Brain microvascular endothelial cell (primary cell): Measurements from ENCODE around the gene ABLIM2.
A peak's percentile ranks its signal among the peaks of the same experiment; 100 is the strongest.

Experiments
- DNase-seq: peaks from one replicate; pipeline ENCODE4 v3.0.0-alpha.2; 2020
- H3K27ac ChIP-seq: fragments of 250-450 bp; sonication (Bioruptor Pico); 2 replicates; pipeline ENCODE4 v1.5.1; 2020; ENCODE audit warnings: mild to moderate bottlenecking, moderate library complexity
- H3K27me3 ChIP-seq: fragments of 250-450 bp; sonication (Bioruptor Pico); replicated peaks from 2 replicates; pipeline ENCODE4 v1.5.1; 2020; ENCODE audit warnings: mild to moderate bottlenecking
- H3K36me3 ChIP-seq: fragments of 250-450 bp; sonication (Bioruptor Pico); replicated peaks from 2 replicates; pipeline ENCODE4 v1.5.1; 2020; ENCODE audit warnings: mild to moderate bottlenecking
- H3K4me3 ChIP-seq: 2 replicates; pipeline ENCODE4 v1.5.1; 2011; ENCODE audit warnings: low read depth, mild to moderate bottlenecking, control low read depth, low read length, moderate library complexity
- in situ Hi-C: cut with HindIII; loops from 2 replicates; pipeline ENCODE4 v1.10.0; 2017; ENCODE audit warnings: low sequenced_read_pairs, low pct_ligation_motif_present
- TF ChIP-seq, protein P1 (sequence below): IDR thresholded peaks from 2 replicates; pipeline ENCODE4 v1.5.1; 2011; ENCODE audit warnings: low read depth, mild to moderate bottlenecking, moderate library complexity, low read length, control low read depth, inconsistent platforms; ENCODE audit errors: missing control alignments

The ABLIM2 gene

GRCh38 chr4:7933651-7934510, 224.7 kb downstream of the ABLIM2 start:
- Histone ChIP-seq H3K27me3 (no peaks in the 10 kb centered on the region), H3K36me3 (peaks cover 9% of the 10 kb centered on the region), H3K4me3 (no peak overlapping the region), H3K27ac (peak overlapping the region; percentile 18)
- no peak for DNase-seq
- in situ Hi-C loops: no loop called here
- TF ChIP-seq, protein P1, sequence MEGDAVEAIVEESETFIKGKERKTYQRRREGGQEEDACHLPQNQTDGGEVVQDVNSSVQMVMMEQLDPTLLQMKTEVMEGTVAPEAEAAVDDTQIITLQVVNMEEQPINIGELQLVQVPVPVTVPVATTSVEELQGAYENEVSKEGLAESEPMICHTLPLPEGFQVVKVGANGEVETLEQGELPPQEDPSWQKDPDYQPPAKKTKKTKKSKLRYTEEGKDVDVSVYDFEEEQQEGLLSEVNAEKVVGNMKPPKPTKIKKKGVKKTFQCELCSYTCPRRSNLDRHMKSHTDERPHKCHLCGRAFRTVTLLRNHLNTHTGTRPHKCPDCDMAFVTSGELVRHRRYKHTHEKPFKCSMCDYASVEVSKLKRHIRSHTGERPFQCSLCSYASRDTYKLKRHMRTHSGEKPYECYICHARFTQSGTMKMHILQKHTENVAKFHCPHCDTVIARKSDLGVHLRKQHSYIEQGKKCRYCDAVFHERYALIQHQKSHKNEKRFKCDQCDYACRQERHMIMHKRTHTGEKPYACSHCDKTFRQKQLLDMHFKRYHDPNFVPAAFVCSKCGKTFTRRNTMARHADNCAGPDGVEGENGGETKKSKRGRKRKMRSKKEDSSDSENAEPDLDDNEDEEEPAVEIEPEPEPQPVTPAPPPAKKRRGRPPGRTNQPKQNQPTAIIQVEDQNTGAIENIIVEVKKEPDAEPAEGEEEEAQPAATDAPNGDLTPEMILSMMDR: no peak

- Histone ChIP-seq H3K27me3 (no peaks in the 10 kb centered on the region), H3K36me3 (peaks cover 12% of the 10 kb centered on the region), H3K27ac (no peak overlapping the region), H3K4me3 (no peak overlapping the region)
- TF ChIP-seq, protein P1: no peak
- in situ Hi-C loops: no loop called here
- DNase-seq: no peak
These were observed 226.3 kb downstream of the ABLIM2 start for GRCh38 chr4:7932287-7932686.

- TF ChIP-seq, protein P1: peak; percentile 50
- peaks cover 11% of the 10 kb centered on the region for H3K36me3 ChIP-seq
- H3K27ac ChIP-seq: no peak overlapping the region
- no peak for DNase-seq
- no peaks in the 10 kb centered on the region for H3K27me3 ChIP-seq
- no peak overlapping the region for H3K4me3 ChIP-seq
- in situ Hi-C loops: no loop called here
These were observed 229.3 kb downstream of the ABLIM2 start for GRCh38 chr4:7929118-7929951.

DNA sequence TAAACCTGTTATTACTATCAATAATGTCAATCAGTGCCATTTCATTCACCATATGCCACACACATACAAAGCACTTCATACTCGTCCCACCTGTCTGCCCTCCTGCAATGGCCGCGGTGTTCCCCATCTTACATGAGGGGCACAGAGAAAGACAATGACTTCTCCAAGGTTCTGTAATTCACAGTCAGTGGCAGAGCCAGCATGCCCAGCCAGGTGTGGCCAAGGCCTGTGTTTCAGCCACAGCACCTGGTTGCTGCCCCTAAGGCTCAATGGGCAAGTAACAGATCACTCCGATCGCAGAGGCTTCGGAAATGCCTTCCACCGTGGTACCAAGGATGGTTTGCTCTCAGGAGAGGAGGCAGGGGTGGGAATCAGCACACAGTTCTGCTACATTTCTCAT, 229.9 kb downstream of the ABLIM2 start:
- DNase-seq: no peak
- in situ Hi-C loops: no loop called here
- no peak overlapping the region for H3K27ac ChIP-seq
- TF ChIP-seq, protein P1: no peak
- no peaks in the 10 kb centered on the region for H3K27me3 ChIP-seq
- H3K4me3 ChIP-seq: no peak overlapping the region
- H3K36me3 ChIP-seq: peaks cover 7% of the 10 kb centered on the region

- H3K4me3 ChIP-seq: no peak overlapping the region
- no peak overlapping the region for H3K27ac ChIP-seq
- DNase-seq: no peak
- no peaks in the 10 kb centered on the region for H3K27me3 ChIP-seq
- in situ Hi-C loops: no loop called here
- H3K36me3 ChIP-seq: peaks cover 3% of the 10 kb centered on the region
- TF ChIP-seq, protein P1: no peak
These were observed 231.8 kb downstream of the ABLIM2 start for GRCh38 chr4:7926822-7927221.
